A673 (cell line): ENCODE measurements around the gene SLC22A5. TPM values are rescaled to one million over a fixed set of nuclear protein-coding genes. Genes with fewer than 3 reads are reported as not detected.

ENCODE experiments used
- BruUV-seq: library from RNA; stranded (reverse); fragments of 400-500 nt; replicated peaks from 2 replicates; lab custom pipeline; 2021; lab: Mats Ljungman, UMichigan
- CTCF ChIA-PET: fragments of 300-600 bp; sonication (Branson Sonifier 250); formaldehyde crosslinking; loops from one replicate; lab custom pipeline; 2022; ENCODE audit warnings: antibody characterized with exemption; lab: Charles Lee
- POLR2A ChIA-PET: fragments of 300-600 bp; sonication (Branson Sonifier 250); formaldehyde crosslinking; loops from one replicate; lab custom pipeline; 2022; ENCODE audit warnings: antibody characterized with exemption; ENCODE audit not compliant: low non-redundant PET; lab: Charles Lee
- DNase-seq: peaks from one replicate; pipeline ENCODE4 v3.0.0-alpha.2; 2015; ENCODE audit warnings: low spot score
- H3K27ac ChIP-seq: fragments of 200-600 bp; sonication (generic); 2 replicates; pipeline ENCODE4 v1.5.1; 2016; ENCODE audit warnings: mixed run types, low read depth, mild to moderate bottlenecking, mixed read lengths, antibody characterized with exemption, low read length; ENCODE audit not compliant: poor library complexity, severe bottlenecking
- H3K27me3 ChIP-seq: fragments of 200-600 bp; sonication (generic); replicated peaks from 2 replicates; pipeline ENCODE4 v1.6.1; 2017; ENCODE audit warnings: mixed run types, low read depth, mild to moderate bottlenecking, mixed read lengths, antibody characterized with exemption, low read length; ENCODE audit not compliant: insufficient read depth, poor library complexity
- H3K36me3 ChIP-seq: fragments of 200-600 bp; sonication (generic); 2 replicates; pipeline ENCODE4 v1.6.1; 2016; ENCODE audit warnings: mixed run types, mild to moderate bottlenecking, mixed read lengths, antibody characterized with exemption, low read length; ENCODE audit not compliant: insufficient read depth, poor library complexity, severe bottlenecking
- H3K4me1 ChIP-seq: fragments of 200-600 bp; sonication (generic); 2 replicates; pipeline ENCODE4 v1.6.1; 2017; ENCODE audit warnings: mixed run types, mild to moderate bottlenecking, mixed read lengths, antibody characterized with exemption, low read length; ENCODE audit not compliant: insufficient read depth, poor library complexity, severe bottlenecking
- H3K4me3 ChIP-seq: fragments of 200-600 bp; sonication (generic); 2 replicates; pipeline ENCODE4 v1.5.1; 2016; ENCODE audit warnings: low read depth, mixed run types, mild to moderate bottlenecking, mixed read lengths, low read length; ENCODE audit not compliant: poor library complexity, severe bottlenecking
- H3K9me3 ChIP-seq: fragments of 200-600 bp; sonication (generic); 2 replicates; pipeline ENCODE4 v1.6.1; 2016; ENCODE audit warnings: mixed run types, low read depth, mild to moderate bottlenecking, mixed read lengths, antibody characterized with exemption, low read length; ENCODE audit not compliant: poor library complexity, severe bottlenecking
- CTCF ChIP-seq: fragments of 300-800, 200-600 bp; sonication (generic); conservative IDR thresholded peaks from 2 replicates; pipeline ENCODE4 v1.5.1; 2017; ENCODE audit warnings: low read depth, mild to moderate bottlenecking, antibody characterized with exemption, low read length, moderate library complexity, mixed read lengths
- EZH2 ChIP-seq: fragments of 200-600 bp; sonication (generic); IDR thresholded peaks from 2 replicates; pipeline ENCODE4 v1.6.1; 2017; ENCODE audit warnings: borderline replicate concordance, low read depth, mild to moderate bottlenecking, mixed read lengths, antibody characterized with exemption, low read length; ENCODE audit not compliant: poor library complexity, severe bottlenecking
- intact Hi-C: fragments of 100-400 bp; cut with micrococcal nuclease; formaldehyde crosslinking; loops from one replicate; pipeline ENCODE4 v1.10.0; 2022; ENCODE audit not compliant: unreplicated experiment
- total RNA-seq: library from RNA; stranded (reverse); gene quantifications from 2 replicates; pipeline ENCODE4 v1.2.3, GENCODE V29; 2021

The SLC22A5 gene
- total RNA-seq, 1 experiment from 2014 or later: 3.0 TPM

GRCh38 chr5:132425975-132426524 lies 56.5 kb downstream of the SLC22A5 start:
- H3K4me3 ChIP-seq: no peak overlapping the region
- intact Hi-C loops: no loop called here
- H3K36me3 ChIP-seq: no peaks in the 10 kb centered on the region
- peaks cover 42% of the 10 kb centered on the region for H3K4me1 ChIP-seq
- TF ChIP-seq CTCF (no peak), EZH2 (no peak)
- no peak for DNase-seq
- H3K27ac ChIP-seq: no peak overlapping the region
- H3K27me3 ChIP-seq: no peaks in the 10 kb centered on the region
- ChIA-PET CTCF (no interaction called here), POLR2A (no interaction called here)
- BruUV-seq: no TSS peak
- H3K9me3 ChIP-seq: no peaks in the 10 kb centered on the region

- H3K4me1 ChIP-seq: peaks cover 36% of the 10 kb centered on the region
- TF ChIP-seq EZH2 (no peak), CTCF (peak; percentile 42)
- CTCF ChIA-PET: no interaction called here
- no peaks in the 10 kb centered on the region for H3K27me3 ChIP-seq
- intact Hi-C loops: no loop called here
- POLR2A ChIA-PET: no interaction called here
- no peak for DNase-seq
- H3K27ac ChIP-seq: no peak overlapping the region
- no peaks in the 10 kb centered on the region for H3K36me3 ChIP-seq
- no TSS peak for BruUV-seq
- H3K9me3 ChIP-seq: no peaks in the 10 kb centered on the region
- no peak overlapping the region for H3K4me3 ChIP-seq
Observed at GRCh38 chr5:132426525-132427138, 57.1 kb downstream of the SLC22A5 start.

- no peaks in the 10 kb centered on the region for H3K27me3 ChIP-seq
- ChIA-PET POLR2A (no interaction called here), CTCF (interaction anchor here (0.6 kb wide), 1 partner anchor 37 kb away, joined by 3 read pairs; no protein-coding TSS in a partner anchor)
- no peak overlapping the region for H3K27ac ChIP-seq
- BruUV-seq: no TSS peak
- no peaks in the 10 kb centered on the region for H3K36me3 ChIP-seq
- H3K4me3 ChIP-seq: no peak overlapping the region
- DNase-seq: no peak
- no peaks in the 10 kb centered on the region for H3K9me3 ChIP-seq
- no peak for TF ChIP-seq CTCF
- no peak for TF ChIP-seq EZH2
- intact Hi-C loops: no loop called here
- H3K4me1 ChIP-seq: peaks cover 35% of the 10 kb centered on the region
Observed at GRCh38 chr5:132427281-132428146, 58.0 kb downstream of the SLC22A5 start.
